ENCODE measurements around the gene SSX4.
"Not testable (repeated sequence)": the region's sequence is repeated elsewhere in the genome, so short reads cannot be mapped to it uniquely, and the experiment has no call there.

SSX4 gene

DNA sequence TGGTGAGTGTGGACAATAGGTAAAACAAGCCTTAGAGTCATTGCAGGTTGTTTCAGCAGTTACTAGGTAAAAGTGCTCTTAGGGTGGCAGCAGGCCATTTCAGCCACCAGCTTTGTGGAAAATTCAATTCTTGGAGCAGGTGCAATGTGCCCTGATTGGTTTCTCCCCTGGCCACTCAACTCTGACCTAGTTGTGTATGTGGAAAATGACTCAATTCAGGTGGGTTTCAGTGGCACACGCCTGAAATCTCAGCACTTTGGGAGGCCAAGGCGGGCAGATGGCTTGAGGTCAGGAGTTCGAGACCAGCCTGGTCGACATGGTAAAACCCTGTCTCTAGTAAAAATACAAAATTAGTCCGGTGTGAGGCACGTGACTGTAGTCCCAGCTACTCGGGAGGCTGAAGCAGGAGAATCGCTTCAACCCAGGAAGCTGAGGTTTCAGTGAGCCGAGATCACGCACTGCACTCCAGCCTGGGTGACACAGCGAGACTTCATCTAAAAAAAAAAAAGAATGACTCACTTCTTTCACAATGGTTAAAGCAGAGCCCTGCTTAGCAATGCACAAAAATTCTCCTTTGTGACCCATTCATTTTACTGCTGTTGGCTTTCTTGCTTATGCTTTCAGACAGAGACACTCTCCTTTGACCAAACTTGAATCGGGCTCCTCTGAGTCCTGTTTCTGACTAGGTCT, 43.8 kb downstream of the SSX4 start:
- H3K36me3 ChIP-seq (ENCODE audit: control insufficient read depth, insufficient read depth, low read length); H3K4me1 ChIP-seq (ENCODE audit: control insufficient read depth, insufficient read depth, low read length); H3K4me3 ChIP-seq (ENCODE audit: low read length); DNase-seq (ENCODE audit: low read depth, low spot score); H3K27ac ChIP-seq (ENCODE audit: low read length); H3K27me3 ChIP-seq (ENCODE audit: control insufficient read depth, insufficient read depth, low read length); H3K9me3 ChIP-seq (ENCODE audit: control insufficient read depth, insufficient read depth, low read length): not testable (repeated sequence)
- WGBS (ENCODE audit: insufficient coverage, insufficient read length) = no CpG with 5 or more reads among the region's 12 CpGs

DNA sequence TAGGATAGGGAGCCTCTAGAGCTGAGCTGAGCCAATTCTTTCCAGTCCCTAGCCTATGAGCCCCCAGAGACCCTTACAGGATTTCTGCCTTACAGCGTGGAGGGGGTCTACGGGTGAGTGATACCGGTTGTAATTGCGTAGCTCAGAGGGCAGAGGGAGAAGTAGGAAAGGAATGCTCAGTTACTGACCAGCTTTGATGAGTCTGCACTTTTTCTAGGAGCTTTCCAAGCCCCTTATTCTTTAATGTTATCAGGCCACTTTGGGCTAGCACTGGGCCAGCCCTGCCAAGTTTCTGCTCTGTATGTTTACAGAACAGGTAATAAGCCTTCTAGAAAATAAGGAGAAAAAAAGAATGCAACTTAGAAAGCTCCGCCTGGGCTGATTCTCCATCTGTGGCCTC, 46.3 kb downstream of the SSX4 start:
- H3K4me3 ChIP-seq (ENCODE audit: low read length) = not testable (repeated sequence)

DNA sequence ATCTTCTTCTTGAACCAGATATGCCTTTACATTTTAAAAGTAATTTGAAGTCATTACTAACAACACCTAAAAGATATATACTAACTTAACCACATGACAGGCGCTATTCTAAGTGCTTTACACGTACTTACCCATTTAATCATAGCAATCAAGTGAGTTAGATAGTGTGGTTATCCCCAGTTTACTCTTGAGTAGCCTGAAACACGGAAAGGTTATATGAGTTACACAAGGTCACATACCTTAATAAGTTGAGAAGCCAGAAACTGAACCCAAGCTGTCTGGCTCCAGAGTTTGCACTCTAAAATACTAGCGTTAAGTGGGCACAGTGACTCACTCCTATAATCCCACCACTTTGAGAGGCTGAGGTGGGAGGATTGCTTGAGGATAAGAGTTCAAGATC, 46.8 kb downstream of the SSX4 start:
- H3K27me3 ChIP-seq (ENCODE audit: control insufficient read depth, insufficient read depth, low read length); DNase-seq (ENCODE audit: low read depth, low spot score); H3K9me3 ChIP-seq (ENCODE audit: control insufficient read depth, insufficient read depth, low read length); H3K4me3 ChIP-seq (ENCODE audit: low read length); H3K27ac ChIP-seq (ENCODE audit: low read length); H3K36me3 ChIP-seq (ENCODE audit: control insufficient read depth, insufficient read depth, low read length); H3K4me1 ChIP-seq (ENCODE audit: control insufficient read depth, insufficient read depth, low read length): not testable (repeated sequence)
- no CpG with 5 or more reads among the region's 4 CpGs for WGBS (ENCODE audit: insufficient coverage, insufficient read length)

More for the DNA sequence above, 46.3 kb downstream of the SSX4 start:
- H3K9me3 ChIP-seq (ENCODE audit: control insufficient read depth, insufficient read depth, low read length); H3K27me3 ChIP-seq (ENCODE audit: control insufficient read depth, insufficient read depth, low read length); DNase-seq (ENCODE audit: low read depth, low spot score); H3K27ac ChIP-seq (ENCODE audit: low read length); H3K4me1 ChIP-seq (ENCODE audit: control insufficient read depth, insufficient read depth, low read length); H3K36me3 ChIP-seq (ENCODE audit: control insufficient read depth, insufficient read depth, low read length): not testable (repeated sequence)
- WGBS (ENCODE audit: insufficient coverage, insufficient read length) = no CpG with 5 or more reads among the region's 5 CpGs

DNA sequence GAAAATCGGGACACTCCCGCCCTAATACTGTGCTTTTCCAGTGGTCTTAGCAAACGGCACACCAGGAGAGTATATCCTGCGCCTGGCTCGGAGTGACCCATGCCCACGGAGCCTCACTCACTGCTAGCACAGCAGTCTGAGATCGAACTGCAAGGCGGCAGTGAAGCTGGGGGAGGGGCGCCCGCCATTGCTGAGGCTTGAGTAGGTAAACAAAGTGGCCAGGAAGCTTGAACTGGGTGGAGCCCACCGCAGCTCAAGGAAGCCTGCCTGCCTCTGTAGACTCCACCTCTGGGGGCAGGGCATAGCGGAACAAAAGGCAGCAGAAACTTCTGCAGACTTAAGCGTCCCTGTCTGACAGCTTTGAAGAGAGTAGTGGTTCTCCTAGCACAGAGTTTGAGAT, 50.4 kb downstream of the SSX4 start:
- not testable (repeated sequence) for H3K4me1 ChIP-seq (ENCODE audit: control insufficient read depth, insufficient read depth, low read length); H3K36me3 ChIP-seq (ENCODE audit: control insufficient read depth, insufficient read depth, low read length); H3K9me3 ChIP-seq (ENCODE audit: control insufficient read depth, insufficient read depth, low read length); DNase-seq (ENCODE audit: low read depth, low spot score); H3K27me3 ChIP-seq (ENCODE audit: control insufficient read depth, insufficient read depth, low read length); H3K4me3 ChIP-seq (ENCODE audit: low read length); H3K27ac ChIP-seq (ENCODE audit: low read length)
- no CpG with 5 or more reads among the region's 13 CpGs for WGBS (ENCODE audit: insufficient coverage, insufficient read length)

Measured in iPS DF 6.9 (cell line).